MG63 (cell line): ENCODE data around the gene GAL3ST3. TPM values are rescaled to one million over a fixed set of nuclear protein-coding genes. Genes with fewer than 3 reads are reported as not detected.
"Not testable (repeated sequence)": the region's sequence is repeated elsewhere in the genome, so short reads cannot be mapped to it uniquely, and the experiment has no call there.

Experiments
- DNase-seq: peaks from one replicate; pipeline ENCODE4 v3.0.0-alpha.2; 2020
- H3K27me3 ChIP-seq: fragments of 250-450 bp; sonication (Bioruptor Pico); 2 replicates; pipeline ENCODE4 v1.5.1; 2020; ENCODE audit warnings: mild to moderate bottlenecking, moderate library complexity
- H3K36me3 ChIP-seq: fragments of 250-450 bp; sonication (Bioruptor Pico); 2 replicates; pipeline ENCODE4 v1.5.1; 2020; ENCODE audit warnings: mild to moderate bottlenecking, moderate library complexity
- H3K4me3 ChIP-seq: fragments of 250-450 bp; sonication (Bioruptor Pico); 2 replicates; pipeline ENCODE4 v1.5.1; 2020; ENCODE audit warnings: mild to moderate bottlenecking, moderate library complexity
- H3K9me3 ChIP-seq: fragments of 250-450 bp; sonication (Bioruptor Pico); 2 replicates; pipeline ENCODE4 v1.5.1; 2020; ENCODE audit warnings: mild to moderate bottlenecking, moderate library complexity
- total RNA-seq: library from RNA; depleted of rRNA; stranded (reverse); fragments of >200 nt; shearing (Covaris generic); gene quantifications from 2 replicates; pipeline ENCODE4 v1.2.3, GENCODE V29; 2014; ENCODE audit warnings: low replicate concordance

GAL3ST3 gene
- total RNA-seq, 1 experiment from 2014 or later, result not detected

DNA sequence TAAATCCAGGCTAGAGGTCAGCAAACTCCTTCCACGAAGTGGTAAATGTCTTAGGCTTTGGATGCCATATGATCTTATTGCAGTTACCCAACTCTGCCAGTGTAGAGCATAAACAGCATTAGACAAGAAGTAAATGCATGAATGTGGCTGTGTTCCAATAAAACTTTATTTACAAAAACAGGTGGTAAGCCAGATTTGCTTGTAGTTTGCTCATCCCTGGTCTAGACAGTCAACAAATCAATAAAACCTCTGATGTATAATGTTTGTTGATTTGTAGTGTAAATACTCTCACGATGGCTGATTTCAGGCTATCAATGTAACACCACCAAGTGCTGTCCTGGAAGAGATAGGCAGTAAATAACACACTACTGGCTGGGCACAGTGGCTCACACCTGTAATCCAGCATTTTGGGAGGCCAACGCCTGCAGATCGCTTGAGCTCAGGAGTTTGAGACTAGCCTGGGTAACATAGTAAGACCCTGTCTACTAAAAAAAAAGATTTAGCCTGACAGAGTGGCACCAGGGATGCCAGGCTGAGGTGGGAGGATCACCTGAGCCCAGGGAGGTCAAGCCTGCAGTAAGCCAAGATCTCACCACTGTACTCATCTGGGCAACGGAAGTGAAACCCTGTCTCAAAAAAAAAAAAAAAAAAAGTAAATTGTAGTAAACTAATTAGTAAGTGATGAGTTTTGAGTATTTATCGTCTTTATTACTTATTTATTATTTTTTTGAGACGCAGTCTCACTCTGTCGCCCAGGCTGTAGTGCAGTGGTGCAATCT, 15.8 kb downstream of the GAL3ST3 start:
- Histone ChIP-seq H3K9me3 (no peaks in the 10 kb centered on the region), H3K27me3 (no peaks in the 10 kb centered on the region), H3K36me3 (peaks cover 4% of the 10 kb centered on the region; the same call in 1 of the 2 replicates), H3K4me3 (no peak overlapping the region)
- DNase-seq, result no peak

DNA sequence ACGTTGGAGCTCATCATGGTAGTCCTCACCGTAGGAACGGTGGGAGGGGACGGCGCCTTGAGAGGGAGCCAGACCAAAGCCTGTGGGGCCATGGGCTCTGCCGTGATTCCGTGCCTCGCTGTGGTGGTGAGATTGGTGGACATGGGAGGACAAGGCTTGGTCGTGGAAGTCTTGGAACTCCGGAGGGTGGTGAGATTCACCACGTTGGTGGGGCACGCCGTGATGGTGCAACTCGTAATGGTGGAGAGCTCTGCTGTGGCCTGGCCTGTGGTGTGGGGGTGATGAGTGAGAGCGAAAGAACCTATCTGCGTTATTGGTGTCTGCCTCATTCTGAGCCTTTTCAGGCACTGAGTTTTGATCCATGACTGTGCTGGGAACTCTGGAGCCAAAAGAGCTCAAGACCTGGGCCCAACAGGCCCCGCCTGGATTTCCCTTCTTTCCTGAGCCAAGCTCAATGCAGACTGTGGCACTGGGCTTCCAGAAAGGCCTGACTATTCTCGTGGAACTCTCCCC, 22.9 kb downstream of the GAL3ST3 start, which contains the start of gene CATSPER1:
Gene CATSPER1, minus strand, starts transcription at position 463 of the 513 bp plus-strand sequence. Its CDS starts 100 bp downstream, at position 363.
- Histone ChIP-seq H3K36me3 (no peaks in the 10 kb centered on the region), H3K4me3 (no peak within 1 kb of the TSS), H3K27me3 (no peaks in the 10 kb centered on the region), H3K9me3 (no peaks in the 10 kb centered on the region)
- DNase-seq, result no peak

DNA sequence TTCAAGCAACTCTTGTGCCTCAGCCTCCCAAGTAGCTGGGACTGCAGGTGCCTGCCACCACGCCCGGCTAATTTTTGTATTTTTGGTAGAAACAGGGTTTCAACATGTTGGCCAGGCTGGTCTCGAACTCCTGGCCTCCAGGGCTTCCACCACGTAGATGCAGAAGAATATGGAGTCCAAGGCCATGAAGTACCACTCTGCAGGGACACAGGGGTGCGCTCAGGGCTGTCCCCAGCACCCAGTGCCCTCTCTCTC, 25.8 kb downstream of the GAL3ST3 start:
- not testable (repeated sequence) for H3K4me3 ChIP-seq, H3K36me3 ChIP-seq, H3K9me3 ChIP-seq, H3K27me3 ChIP-seq, DNase-seq

DNA sequence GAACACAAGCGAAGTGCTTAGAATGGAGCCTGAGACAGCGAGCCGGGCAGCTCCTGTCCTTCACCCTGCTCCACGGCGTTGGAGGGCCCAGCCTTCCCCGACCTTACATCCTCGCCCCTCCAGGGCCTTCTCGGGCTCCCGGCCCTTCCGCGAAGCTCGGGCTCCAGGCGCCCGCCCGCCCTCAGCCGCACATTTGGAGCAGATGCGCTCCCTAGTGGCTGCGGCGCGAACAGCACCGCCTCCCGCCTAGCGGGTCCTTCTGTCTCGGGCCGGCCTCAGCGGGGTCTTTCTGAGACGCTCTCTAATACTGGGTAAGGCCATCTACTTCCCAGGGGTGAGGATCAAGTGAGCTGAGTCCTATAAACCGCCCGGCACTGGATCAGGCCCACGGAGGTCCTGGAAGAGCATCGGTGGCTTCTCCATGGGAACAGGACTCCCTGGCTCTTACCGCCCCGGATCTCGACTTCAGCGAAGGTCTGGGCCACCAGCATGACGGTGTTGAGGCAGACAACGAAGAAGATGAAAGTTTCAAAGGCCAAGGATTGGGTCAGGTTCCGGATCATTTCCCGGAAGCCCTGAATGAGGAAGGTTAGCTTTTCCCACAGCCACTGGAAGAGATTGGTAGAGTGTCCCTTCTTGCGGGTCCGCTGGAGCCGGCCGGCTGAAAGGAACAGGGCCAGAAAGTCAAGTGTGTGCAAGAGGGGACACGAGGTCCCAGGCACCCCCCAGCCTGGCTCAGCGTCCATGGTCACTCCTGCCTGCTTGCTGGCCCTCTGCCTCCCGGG, 26.4 kb downstream of the GAL3ST3 start:
- H3K36me3 ChIP-seq, result no peaks in the 10 kb centered on the region
- H3K9me3 ChIP-seq, result no peaks in the 10 kb centered on the region
- no peaks in the 10 kb centered on the region for H3K27me3 ChIP-seq
- peak; percentile 72 for DNase-seq
- peak overlapping the region; percentile 20; the same call in 1 of the 2 replicates for H3K4me3 ChIP-seq

DNA sequence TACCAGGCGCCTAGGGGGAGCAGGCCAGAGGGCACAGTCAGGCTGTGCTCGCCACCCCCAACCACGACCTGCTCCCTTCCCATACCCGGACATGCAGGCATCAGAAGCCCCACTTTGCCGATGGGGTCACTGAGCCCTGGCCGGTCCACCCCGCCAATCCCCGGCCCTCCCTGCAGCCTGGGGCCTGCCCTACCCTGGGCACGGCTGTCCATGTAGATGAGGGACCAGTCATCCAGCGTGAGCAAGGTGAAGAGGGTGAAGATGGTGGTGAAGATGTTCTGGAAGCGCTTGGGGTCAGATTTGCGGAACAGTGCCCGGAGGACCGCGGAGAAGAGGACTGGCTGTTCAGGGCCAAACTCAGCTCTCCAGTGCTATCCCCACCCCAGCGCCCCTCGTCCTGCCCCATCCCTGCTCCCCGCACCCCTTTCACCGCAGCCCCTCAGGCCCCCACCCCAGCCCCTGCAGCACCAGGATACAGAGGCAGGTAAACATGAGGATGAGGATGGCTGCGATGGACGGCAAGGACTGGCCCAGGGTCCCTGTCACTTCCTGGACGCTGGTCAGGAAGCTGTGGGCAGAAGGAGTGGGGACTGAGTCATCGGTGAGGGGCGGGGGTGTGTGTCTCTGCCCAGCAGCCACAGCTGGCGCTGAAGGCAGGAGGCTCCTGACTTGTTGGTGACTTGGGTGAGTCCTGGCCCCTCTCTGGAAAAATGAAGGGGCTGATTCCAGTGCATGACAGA, 28.2 kb downstream of the GAL3ST3 start:
- DNase-seq, result peak; percentile 91
- no peak overlapping the region for H3K4me3 ChIP-seq

DNA sequence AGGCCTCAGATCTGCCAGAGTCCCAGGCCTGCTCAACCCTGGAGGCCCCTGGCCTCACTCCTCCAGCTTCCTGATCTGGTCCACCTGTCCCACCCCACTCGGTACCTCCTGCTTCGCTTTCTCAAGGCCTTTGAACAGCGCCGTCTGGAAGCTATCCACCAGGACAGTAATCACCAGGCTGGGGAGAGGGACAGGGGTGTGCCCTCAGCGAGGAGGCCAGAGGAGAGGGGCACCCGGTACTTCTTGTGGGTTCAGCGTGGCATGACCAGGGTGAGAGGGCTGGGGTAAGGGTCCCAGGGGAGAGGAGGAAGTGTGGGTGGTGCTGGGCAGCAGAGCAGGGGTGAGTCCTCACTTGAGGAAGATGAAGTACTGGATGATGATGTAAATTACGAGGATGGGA, 28.7 kb downstream of the GAL3ST3 start:
- DNase-seq, result no peak
- no peaks in the 10 kb centered on the region for H3K9me3 ChIP-seq
- H3K36me3 ChIP-seq, result no peaks in the 10 kb centered on the region
- no peak overlapping the region for H3K4me3 ChIP-seq
- H3K27me3 ChIP-seq, result no peaks in the 10 kb centered on the region

More for the DNA sequence above, 28.2 kb downstream of the GAL3ST3 start:
- Histone ChIP-seq H3K27me3 (no peaks in the 10 kb centered on the region), H3K36me3 (no peaks in the 10 kb centered on the region), H3K9me3 (no peaks in the 10 kb centered on the region)

DNA sequence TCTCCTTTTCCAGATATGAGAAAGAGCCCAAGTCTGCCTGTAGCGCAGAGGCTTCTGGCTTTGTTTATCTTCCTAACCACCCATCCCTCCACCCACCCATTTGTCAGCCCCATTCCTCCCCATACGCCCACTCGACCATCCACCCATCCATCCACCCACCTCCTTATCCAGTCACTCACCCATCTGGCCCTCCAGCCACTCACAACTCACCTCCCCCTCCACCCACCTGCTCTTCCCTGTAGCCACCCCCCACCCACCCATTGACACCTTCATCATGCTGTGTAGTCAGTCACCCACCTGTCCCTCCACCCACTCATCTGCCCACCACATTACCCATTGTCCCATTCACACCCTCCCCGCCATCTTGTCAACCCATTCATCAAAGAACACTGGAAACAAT, 31.6 kb downstream of the GAL3ST3 start:
- Histone ChIP-seq H3K36me3 (no peaks in the 10 kb centered on the region), H3K9me3 (no peaks in the 10 kb centered on the region), H3K4me3 (no peak overlapping the region), H3K27me3 (no peaks in the 10 kb centered on the region)
- no peak for DNase-seq

DNA sequence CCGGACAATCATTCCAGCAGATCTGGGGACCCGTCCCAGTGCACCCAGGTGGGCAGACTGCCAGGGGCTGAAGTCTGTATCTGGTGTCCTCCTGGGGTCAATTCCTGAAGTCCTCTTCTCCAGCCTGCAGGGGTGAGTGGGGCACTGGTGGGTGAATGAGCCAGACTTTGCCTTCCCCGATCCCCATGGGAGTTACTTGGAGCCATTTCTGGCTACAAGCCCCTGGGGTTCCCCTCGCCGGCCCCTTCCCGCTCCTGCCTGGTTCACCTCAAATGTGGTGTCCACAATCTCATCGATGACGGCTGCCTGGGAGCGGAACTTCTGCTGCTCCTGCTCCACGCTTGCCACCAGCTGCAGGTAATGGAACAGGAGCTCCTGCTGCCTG, 32.2 kb downstream of the GAL3ST3 start:
- Histone ChIP-seq H3K9me3 (no peaks in the 10 kb centered on the region), H3K27me3 (no peaks in the 10 kb centered on the region), H3K4me3 (no peak overlapping the region; the same call in 1 of the 2 replicates), H3K36me3 (no peaks in the 10 kb centered on the region)
- DNase-seq, result no peak

DNA sequence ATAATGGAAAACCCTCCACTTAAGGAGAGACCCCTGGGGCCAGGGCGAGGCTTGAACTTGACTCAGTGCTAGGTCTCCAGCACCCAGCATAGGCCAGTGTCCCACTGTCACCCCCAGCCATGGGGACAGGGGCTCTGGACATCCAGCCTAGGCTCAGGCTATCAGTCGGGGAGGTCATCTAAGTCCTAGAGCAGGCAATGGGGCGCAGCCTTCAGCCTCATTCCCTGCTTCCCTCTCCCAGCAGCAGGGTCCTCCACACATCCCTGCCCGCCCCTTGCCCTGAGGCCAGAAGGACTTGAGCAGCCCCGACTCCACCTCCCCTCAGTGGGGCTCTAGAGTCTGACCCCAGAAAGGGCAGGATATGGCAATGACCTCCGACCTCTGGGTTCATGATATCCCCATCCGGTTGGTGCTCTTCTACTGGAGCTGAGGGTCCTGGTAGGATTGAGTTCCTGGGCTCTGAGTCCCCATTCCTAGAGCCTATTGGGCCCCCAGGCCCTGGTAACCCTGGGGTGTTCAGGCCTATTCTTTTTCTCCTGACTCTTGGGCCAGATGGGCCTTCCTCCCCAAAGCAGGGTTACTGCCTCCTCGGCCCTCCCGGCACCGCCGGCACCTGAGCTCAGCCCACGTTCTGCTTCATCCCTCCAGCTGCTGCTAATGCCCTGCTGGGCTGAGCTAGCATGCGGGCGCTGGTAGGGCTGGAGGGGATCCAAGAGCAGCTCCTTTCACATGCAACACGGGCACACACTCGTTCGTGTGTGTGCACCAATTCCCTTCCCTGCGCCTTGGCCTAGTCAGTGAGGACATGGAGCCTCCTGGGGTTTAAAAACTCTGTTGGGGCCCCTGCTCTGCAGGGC, 32.8 kb downstream of the GAL3ST3 start:
- H3K27me3 ChIP-seq, result no peaks in the 10 kb centered on the region
- no peaks in the 10 kb centered on the region for H3K36me3 ChIP-seq
- H3K4me3 ChIP-seq, result peak overlapping the region; percentile 33
- DNase-seq, result peak; percentile 72
- no peaks in the 10 kb centered on the region for H3K9me3 ChIP-seq

DNA sequence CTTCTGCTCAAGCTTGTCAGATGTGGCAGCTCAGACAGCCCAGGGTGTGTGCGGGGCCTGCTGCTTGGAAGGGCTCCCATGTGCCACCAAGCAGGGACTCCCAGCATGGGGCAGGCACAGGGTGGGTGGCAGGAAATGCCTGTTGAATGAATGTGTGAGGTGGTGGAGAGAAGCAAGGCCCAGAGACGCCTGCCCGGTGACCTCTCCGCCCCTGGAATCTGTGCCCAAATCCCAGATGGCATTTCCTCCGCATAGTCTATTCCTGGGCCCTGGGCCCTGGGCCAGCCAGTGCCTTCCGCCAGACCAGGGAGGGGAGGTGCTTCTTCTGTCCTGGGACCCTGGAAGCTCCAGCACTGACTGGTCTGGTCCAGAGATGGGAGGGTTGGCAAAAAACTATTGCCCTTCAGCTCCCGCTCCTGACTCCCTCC, 33.5 kb downstream of the GAL3ST3 start:
- H3K27me3 ChIP-seq, result no peaks in the 10 kb centered on the region
- no peaks in the 10 kb centered on the region for H3K36me3 ChIP-seq
- peak overlapping the region; percentile 33 for H3K4me3 ChIP-seq
- peak; percentile 98 for DNase-seq
- no peaks in the 10 kb centered on the region for H3K9me3 ChIP-seq

DNA sequence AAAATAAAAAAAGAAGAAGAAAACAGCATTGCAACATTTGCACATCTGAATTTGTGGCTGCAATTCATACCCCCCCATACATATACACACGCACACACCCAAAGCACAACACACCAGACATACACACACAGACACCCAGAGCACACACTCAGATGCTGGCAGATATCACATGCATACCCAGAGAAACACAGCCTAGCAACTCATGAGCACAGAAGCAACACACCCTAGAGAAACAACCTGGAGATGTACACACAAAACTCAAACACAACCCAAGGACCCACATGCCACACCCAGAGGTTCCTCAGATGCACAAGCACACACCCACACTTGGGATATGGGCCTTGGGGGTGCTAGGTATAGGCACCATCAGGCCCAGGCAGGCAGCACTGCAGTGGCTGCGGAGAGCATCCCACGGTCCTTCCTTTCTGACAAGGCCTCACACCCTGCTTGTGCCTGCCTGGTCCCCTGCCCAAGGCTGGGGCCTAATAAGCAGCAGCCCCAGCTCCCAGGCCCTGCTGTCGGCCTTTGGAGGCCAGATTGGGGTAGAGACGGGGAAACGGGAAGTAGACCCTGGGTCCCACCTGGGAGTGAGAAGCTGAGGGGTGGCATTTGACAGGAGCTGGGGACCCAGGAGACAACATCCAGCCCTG, 34.0 kb downstream of the GAL3ST3 start:
- DNase-seq, result no peak
- H3K9me3 ChIP-seq, result no peaks in the 10 kb centered on the region
- no peaks in the 10 kb centered on the region for H3K27me3 ChIP-seq
- no peak overlapping the region; the same call in 1 of the 2 replicates for H3K4me3 ChIP-seq
- no peaks in the 10 kb centered on the region for H3K36me3 ChIP-seq

DNA sequence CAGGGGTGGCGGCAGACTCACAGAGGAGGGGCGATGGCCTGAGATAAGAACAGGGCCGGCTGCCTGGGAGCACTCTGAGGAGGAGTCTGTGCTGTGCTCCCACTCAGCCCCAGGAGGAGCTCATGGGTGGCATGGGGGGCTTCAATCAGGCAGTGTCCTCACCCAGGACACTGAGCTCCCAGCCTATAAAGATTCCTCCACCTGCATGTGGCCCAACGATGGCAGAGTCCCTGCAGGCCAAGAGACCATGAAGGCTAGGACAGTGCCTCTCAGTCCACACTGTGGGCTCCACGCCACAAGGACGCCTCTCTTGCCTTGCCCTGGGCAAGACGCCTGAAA, 35.2 kb downstream of the GAL3ST3 start:
- H3K9me3 ChIP-seq, result no peaks in the 10 kb centered on the region
- no peaks in the 10 kb centered on the region for H3K27me3 ChIP-seq
- no peak for DNase-seq
- no peak overlapping the region for H3K4me3 ChIP-seq
- no peaks in the 10 kb centered on the region for H3K36me3 ChIP-seq

DNA sequence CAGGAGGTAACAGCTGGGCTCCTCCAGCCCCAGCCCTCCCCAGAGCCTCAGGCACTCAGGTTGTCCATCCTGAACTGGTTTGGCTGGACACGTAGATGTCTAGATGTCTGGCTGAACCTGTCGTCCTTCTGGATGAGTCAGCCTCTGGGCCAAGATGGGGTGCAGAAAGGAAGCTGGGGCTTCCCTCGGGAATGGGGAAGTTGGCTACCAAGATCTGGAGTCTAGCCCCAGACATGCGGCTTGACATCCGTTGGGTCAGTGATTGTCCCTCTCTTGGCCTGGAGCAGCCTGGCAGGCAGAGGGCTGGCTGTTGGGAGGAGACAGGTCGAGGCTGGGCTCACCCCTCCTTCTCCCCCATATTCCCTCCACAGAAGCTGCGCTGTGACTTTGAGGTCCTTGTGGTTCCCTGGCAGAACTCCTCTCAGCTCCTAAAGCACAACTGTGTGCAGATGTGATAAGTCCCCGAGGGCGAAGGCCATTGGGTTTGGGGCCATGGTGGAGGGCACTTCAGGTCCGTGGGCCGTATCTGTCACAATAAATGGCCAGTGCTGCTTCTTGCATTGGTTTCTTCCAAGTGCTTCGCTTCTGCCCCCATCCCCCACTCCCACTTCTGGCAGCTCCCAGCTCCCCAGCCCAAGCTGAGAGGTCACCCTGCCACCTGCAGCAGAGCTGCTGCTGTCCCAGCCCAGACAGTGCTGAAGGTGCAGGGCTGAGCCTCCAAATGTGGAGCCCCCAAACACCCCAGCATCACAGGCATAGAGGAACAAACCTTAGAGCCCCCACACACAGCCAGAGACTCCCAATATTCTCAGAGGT, 35.8 kb downstream of the GAL3ST3 start:
- Histone ChIP-seq H3K9me3 (no peaks in the 10 kb centered on the region), H3K4me3 (no peak overlapping the region), H3K36me3 (no peaks in the 10 kb centered on the region), H3K27me3 (no peaks in the 10 kb centered on the region)
- no peak for DNase-seq

DNA sequence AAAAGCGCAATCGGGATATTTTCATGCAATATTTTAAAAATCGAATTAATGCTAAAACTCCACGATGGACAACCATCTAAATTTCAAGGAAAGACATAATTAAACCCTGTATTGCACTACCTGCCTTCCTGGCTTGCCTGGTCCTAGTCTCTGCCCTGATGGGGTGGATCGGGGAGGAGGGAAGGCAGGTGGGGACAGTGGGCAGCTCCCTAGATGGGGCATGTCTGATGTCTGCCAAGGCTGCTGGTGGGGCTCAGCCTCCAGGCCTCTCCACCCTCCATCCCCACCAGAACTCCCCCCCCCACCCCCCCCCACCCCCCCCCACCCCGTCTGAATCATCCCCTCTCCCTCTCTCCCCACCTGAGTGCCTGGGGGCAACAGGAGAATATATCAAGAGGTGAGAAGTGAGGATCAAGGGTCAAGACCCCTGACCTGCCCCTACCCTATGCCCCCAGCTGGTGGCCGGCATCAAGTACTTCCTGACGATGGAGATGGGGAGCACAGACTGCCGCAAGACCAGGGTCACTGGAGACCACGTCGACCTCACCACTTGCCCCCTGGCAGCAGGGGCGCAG, 36.5 kb downstream of the GAL3ST3 start:
- no peak for DNase-seq
- no peaks in the 10 kb centered on the region for H3K9me3 ChIP-seq

DNA sequence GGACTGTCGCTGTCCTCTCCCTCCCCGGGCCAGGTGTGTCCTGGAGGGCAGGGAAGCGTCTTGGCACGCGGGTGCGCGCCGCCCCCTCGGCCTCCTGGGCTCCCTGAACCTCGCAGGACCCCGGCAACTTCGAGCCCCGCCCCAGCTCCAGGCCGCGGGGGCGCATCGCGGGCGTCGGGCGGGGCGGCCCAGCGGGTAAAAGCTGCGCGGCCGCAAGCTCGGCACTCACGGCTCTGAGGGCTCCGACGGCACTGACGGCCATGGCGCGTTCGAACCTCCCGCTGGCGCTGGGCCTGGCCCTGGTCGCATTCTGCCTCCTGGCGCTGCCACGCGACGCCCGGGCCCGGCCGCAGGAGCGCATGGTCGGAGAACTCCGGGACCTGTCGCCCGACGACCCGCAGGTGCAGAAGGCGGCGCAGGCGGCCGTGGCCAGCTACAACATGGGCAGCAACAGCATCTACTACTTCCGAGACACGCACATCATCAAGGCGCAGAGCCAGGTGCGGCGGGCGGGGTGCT, 37.1 kb downstream of the GAL3ST3 start, which contains the start of gene CST6:
Gene CST6, plus strand, starts transcription at position 224 of the 519 bp plus-strand sequence. Its CDS starts 37 bp downstream, at position 261.
- no peak within 1 kb of the TSS for H3K4me3 ChIP-seq
- no peaks in the 10 kb centered on the region for H3K27me3 ChIP-seq
- DNase-seq, result no peak
- H3K36me3 ChIP-seq, result peaks cover under 1% of the 10 kb centered on the region; the same call in 1 of the 2 replicates
- no peaks in the 10 kb centered on the region for H3K9me3 ChIP-seq

More for the DNA sequence above, 36.5 kb downstream of the GAL3ST3 start:
- H3K27me3 ChIP-seq, result no peaks in the 10 kb centered on the region
- H3K36me3 ChIP-seq, result no peaks in the 10 kb centered on the region
- no peak overlapping the region for H3K4me3 ChIP-seq
